Uterus (tissue), 4 donors: ENCODE measurements around the gene DAP3. TPM values are rescaled to one million over a fixed set of nuclear protein-coding genes. Genes with fewer than 3 reads are reported as not detected.
"Not testable (repeated sequence)": the region's sequence is repeated elsewhere in the genome, so short reads cannot be mapped to it uniquely, and the experiment has no call there.

Experiments used
- DNase-seq, 2 donors: peaks; one replicate each; pipeline ENCODE4 v3.0.0-alpha.2; 2019 to 2020
- H3K27ac ChIP-seq, 2 donors: fragments of 200-600 bp; sonication (generic); 1 replicate in 1 of 2; 2 replicates in 1 of 2; pipeline ENCODE4 v1.5.1; 2016 to 2018
- H3K27me3 ChIP-seq, 2 donors: fragments of 200-600 bp; sonication (generic); one replicate each; pipeline ENCODE4 v1.5.1; 2018 to 2019; ENCODE audit warnings: control low read depth in 1 of 2
- H3K36me3 ChIP-seq, 2 donors: fragments of 200-600 bp; sonication (generic); one replicate each; pipeline ENCODE4 v1.5.1; 2019; ENCODE audit warnings: control low read depth in 1 of 2
- H3K4me1 ChIP-seq, 2 donors: fragments of 200-600 bp; sonication (generic); one replicate each; pipeline ENCODE4 v1.5.1; 2018 to 2019; ENCODE audit warnings: control low read depth in 1 of 2
- H3K4me3 ChIP-seq, 2 donors: fragments of 200-600 bp; sonication (generic); 1 replicate in 1 of 2; 2 replicates in 1 of 2; pipeline ENCODE4 v1.5.1; 2018 to 2019; ENCODE audit warnings: mild to moderate bottlenecking in 1 of 2
- H3K9me3 ChIP-seq, 2 donors: fragments of 200-600 bp; sonication (generic); one replicate each; pipeline ENCODE4 v1.5.1; 2019; ENCODE audit warnings: control low read depth in 1 of 2
- POLR2A ChIP-seq, 2 donors: fragments of 450-650 bp; IDR thresholded peaks; one replicate each; pipeline ENCODE4 v1.6.1; 2016; ENCODE audit warnings: antibody characterized with exemption in 2 of 2, mild to moderate bottlenecking in 1 of 2, moderate library complexity in 1 of 2
- intact Hi-C: fragments of 100-400 bp; cut with DNase I; formaldehyde crosslinking; loops from one replicate; pipeline ENCODE4 v1.15.1; 2023; ENCODE audit warnings: low total_unique reads
- total RNA-seq, 4 donors: library from RNA; depleted of rRNA in 3 of 4; stranded (reverse); fragments of >200 nt in 3 of 4; gene quantifications; one replicate each; pipeline versions ENCODE4 v1.1.0 to v1.2.4, GENCODE V29; 2014 to 2023
- TF ChIP-seq, protein P1 (sequence below), 4 experiments: fragments of 200-600 bp in 2 of 4; fragments of 450-650 bp in 2 of 4; sonication (generic) in 2 of 4; IDR thresholded peaks; one replicate each; pipeline ENCODE4 v1.5.1; 2016 to 2019; ENCODE audit warnings: antibody characterized with exemption in 4 of 4, mild to moderate bottlenecking in 2 of 4, moderate library complexity in 1 of 4
- donor health status: DM: yes; HTN: yes; CAD: no.

DAP3 gene
- total RNA-seq, 4 donors from 2014 or later, result 43.5 to 177 (median 69.6) TPM

DNA sequence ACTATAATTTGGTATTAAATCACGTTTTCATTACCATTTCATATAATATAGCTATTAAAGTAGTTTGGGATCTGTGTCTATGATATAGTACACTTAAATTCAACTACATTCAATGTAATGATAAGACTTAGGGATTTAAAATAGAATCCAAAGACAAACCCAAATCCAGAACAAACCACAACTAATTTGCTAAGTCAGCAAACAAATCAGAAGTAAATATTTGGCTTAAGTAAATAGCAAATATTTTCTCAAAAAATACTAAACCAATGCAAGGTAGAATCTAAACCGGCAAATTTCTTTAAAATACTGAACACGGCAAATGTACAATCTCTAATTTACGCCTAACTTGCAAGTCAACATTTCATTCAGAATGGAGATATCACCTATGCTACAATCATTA lies 17.1 kb upstream of the DAP3 start:
- H3K4me1 ChIP-seq, result no peaks in the 10 kb centered on the region
- TF ChIP-seq POLR2A (IDR thresholded peaks at IDR 0.05), result no peak
- TF ChIP-seq, protein P1, sequence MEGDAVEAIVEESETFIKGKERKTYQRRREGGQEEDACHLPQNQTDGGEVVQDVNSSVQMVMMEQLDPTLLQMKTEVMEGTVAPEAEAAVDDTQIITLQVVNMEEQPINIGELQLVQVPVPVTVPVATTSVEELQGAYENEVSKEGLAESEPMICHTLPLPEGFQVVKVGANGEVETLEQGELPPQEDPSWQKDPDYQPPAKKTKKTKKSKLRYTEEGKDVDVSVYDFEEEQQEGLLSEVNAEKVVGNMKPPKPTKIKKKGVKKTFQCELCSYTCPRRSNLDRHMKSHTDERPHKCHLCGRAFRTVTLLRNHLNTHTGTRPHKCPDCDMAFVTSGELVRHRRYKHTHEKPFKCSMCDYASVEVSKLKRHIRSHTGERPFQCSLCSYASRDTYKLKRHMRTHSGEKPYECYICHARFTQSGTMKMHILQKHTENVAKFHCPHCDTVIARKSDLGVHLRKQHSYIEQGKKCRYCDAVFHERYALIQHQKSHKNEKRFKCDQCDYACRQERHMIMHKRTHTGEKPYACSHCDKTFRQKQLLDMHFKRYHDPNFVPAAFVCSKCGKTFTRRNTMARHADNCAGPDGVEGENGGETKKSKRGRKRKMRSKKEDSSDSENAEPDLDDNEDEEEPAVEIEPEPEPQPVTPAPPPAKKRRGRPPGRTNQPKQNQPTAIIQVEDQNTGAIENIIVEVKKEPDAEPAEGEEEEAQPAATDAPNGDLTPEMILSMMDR (IDR thresholded peaks at IDR 0.05), result no peak
- H3K4me3 ChIP-seq, result no peak overlapping the region
- no peak overlapping the region for H3K27ac ChIP-seq
- H3K9me3 ChIP-seq, result no peaks in the 10 kb centered on the region
- H3K36me3 ChIP-seq, result no peaks in the 10 kb centered on the region
- no peak for DNase-seq
- no peaks in the 10 kb centered on the region for H3K27me3 ChIP-seq
- intact Hi-C loops, result no loop called here

- DNase-seq, result no peak
- Histone ChIP-seq H3K27ac (no peak overlapping the region), H3K36me3 (no peaks in the 10 kb centered on the region), H3K4me1 (no peaks in the 10 kb centered on the region), H3K27me3 (no peaks in the 10 kb centered on the region), H3K4me3 (no peak overlapping the region), H3K9me3 (no peaks in the 10 kb centered on the region)
- intact Hi-C loops, result no loop called here
- TF ChIP-seq, protein P1 (IDR thresholded peaks at IDR 0.05), result no peak
- no peak for TF ChIP-seq POLR2A (IDR thresholded peaks at IDR 0.05)
Measured at GRCh38 chr1:155673003-155673402, 15.9 kb upstream of the DAP3 start.

DNA sequence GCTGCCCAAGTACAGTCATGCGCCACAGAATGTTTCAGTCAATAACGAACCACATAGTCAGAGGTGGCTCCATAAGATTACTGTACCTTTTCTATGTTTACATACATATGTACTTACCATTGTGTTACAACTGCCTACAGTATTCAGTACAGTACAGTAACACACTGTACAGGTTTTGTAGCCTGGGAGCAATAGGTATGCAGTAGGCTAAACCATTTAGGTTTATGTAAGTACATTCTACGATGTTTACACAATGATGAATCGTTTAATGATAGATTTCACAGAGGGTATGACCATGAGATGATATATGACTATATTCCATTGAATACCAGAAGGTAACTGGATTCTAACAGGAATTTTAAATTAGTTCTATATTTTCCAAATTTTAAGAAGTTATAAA lies 10.9 kb upstream of the DAP3 start:
- H3K27ac ChIP-seq, result no peak overlapping the region
- TF ChIP-seq, protein P1 (IDR thresholded peaks at IDR 0.05), result no peak
- TF ChIP-seq POLR2A (IDR thresholded peaks at IDR 0.05), result no peak
- H3K4me3 ChIP-seq, result no peak overlapping the region
- no peaks in the 10 kb centered on the region for H3K9me3 ChIP-seq
- no peaks in the 10 kb centered on the region for H3K27me3 ChIP-seq
- H3K4me1 ChIP-seq, result no peaks in the 10 kb centered on the region
- DNase-seq, result no peak
- H3K36me3 ChIP-seq, result no peaks in the 10 kb centered on the region
- intact Hi-C loops, result no loop called here

DNA sequence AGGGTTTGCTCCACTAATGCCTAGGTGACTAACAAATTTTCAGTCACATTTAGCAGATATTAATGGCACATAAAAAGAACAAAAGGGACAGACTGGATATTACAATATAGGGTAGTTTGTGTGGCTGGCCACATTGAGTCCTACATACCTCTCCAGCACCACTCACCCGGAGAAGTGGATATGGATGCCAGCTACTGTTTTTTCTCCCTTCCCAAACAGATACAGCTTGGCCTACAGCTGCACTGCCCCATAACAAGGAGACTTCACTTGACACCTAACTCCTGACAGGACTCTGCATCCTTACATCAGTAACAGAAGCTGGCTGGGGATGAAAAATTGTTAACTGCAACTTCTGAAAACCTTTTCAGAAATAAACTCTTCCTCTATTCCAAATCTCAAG lies 9.9 kb upstream of the DAP3 start:
- H3K4me3 ChIP-seq, H3K4me1 ChIP-seq, H3K9me3 ChIP-seq, DNase-seq, H3K36me3 ChIP-seq, H3K27me3 ChIP-seq, intact Hi-C loops, H3K27ac ChIP-seq: not testable (repeated sequence)

DNA sequence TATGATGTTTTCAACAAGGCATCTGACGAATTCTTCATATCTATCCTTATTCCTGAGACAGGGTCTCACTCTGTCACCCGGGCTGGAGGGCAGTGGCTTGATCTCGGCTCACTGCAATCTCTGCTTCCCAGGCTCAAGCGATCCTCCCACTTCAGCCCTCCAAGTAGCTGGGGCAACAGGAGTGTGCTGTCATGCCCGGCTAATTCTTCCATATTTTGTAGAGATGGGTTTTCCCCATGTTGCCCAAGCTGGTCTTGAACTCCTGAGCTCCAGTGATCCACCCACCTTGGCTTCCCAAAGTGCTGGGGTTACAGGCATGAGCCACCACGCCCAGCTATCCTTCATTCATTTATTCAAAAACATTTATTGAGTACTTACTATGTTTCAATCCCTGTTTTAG lies 8.4 kb upstream of the DAP3 start:
- no peaks in the 10 kb centered on the region for H3K27me3 ChIP-seq
- no peaks in the 10 kb centered on the region for H3K36me3 ChIP-seq
- DNase-seq, result no peak
- H3K4me1 ChIP-seq, result no peaks in the 10 kb centered on the region
- no peaks in the 10 kb centered on the region for H3K9me3 ChIP-seq
- H3K4me3 ChIP-seq, result no peak overlapping the region
- no peak for TF ChIP-seq POLR2A (IDR thresholded peaks at IDR 0.05)
- no peak overlapping the region for H3K27ac ChIP-seq
- intact Hi-C loops, result no loop called here

DNA sequence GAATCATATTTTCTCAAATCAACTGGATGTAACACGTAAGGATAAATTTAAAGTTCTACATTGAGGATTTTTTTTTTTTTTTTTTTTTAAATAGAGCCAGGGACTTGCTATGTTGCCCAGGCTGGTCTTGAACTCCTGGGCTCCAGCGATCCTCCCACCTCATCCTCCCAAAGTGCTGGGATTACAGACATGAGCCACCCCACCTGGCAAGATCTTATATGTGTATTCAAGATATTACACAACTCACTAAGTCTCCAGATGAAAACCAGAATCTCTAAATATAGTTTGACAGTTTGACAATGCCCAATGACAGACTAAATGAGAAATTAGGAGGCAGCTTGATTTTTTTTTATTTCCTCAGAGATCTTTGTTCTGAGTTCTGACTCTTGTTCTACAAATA lies 7.1 kb upstream of the DAP3 start:
- H3K4me1 ChIP-seq, result no peaks in the 10 kb centered on the region
- H3K27ac ChIP-seq, result no peak overlapping the region
- intact Hi-C loops, result no loop called here
- H3K4me3 ChIP-seq, result no peak overlapping the region
- no peaks in the 10 kb centered on the region for H3K9me3 ChIP-seq
- no peaks in the 10 kb centered on the region for H3K27me3 ChIP-seq
- H3K36me3 ChIP-seq, result no peaks in the 10 kb centered on the region
- no peak for DNase-seq
- TF ChIP-seq, protein P1 (IDR thresholded peaks at IDR 0.05), result no peak
- TF ChIP-seq POLR2A (IDR thresholded peaks at IDR 0.05), result no peak

DNA sequence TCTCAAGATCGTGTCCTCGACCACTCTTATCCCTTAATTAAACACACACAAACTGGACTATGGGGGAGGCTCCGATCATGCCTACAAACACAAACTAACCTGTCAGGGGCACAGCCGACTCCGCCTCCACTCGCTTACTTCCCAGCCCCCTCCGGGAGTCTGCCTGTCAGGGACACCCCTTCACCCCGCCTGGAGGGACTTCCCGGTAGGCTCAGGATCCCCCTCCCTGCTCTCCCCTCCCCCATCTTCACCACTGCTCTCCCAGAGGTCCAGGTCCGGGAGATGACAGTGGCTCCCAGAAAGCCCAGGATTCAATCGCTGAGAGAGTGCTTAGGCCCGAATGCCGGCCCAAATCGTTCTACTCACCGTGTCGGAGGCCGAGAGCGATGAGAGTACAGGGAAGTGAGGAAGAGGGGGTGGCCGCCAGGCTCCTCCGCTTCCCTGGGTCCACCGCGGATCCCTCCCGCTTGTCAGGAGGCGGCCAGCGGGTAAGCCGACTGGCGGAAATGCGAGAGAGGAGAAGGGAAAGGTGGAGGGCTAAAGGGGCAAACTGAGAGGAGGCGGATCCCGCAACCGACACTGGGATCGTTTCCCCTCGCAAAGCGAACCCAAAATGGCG lies 1.1 kb upstream of the DAP3 start:
- H3K4me1 ChIP-seq, intact Hi-C loops: not testable (repeated sequence)
- H3K27ac ChIP-seq, result peak overlapping the region; percentile 96 to 98

More for the DNA sequence above, 1.1 kb upstream of the DAP3 start:
- not testable (repeated sequence) for H3K9me3 ChIP-seq, H3K36me3 ChIP-seq, H3K27me3 ChIP-seq
- H3K4me3 ChIP-seq, result peak overlapping the region; percentile 95 to 99
- DNase-seq, result peak in 1 of 2 donors; percentile 17
